Osteoblast (primary cell): ENCODE measurements around the gene SLC35F1. TPM values are rescaled to one million over a fixed set of nuclear protein-coding genes. Genes with fewer than 3 reads are reported as not detected.

ENCODE experiments used
- DNase-seq: peaks from one replicate; pipeline ENCODE4 v3.0.0; 2011; ENCODE audit warnings: low spot score, mixed read lengths; ENCODE audit not compliant: insufficient read length; ENCODE audit errors: missing footprints
- H2AFZ ChIP-seq: 2 replicates; pipeline ENCODE4 v1.6.0; 2011; ENCODE audit warnings: mild to moderate bottlenecking, low read length
- H3K27ac ChIP-seq: 2 replicates; pipeline ENCODE4 v1.5.1; 2011; ENCODE audit warnings: mild to moderate bottlenecking, low read depth, low read length, moderate library complexity
- H3K27me3 ChIP-seq: 2 replicates; pipeline ENCODE4 v1.6.0; 2012; ENCODE audit warnings: mild to moderate bottlenecking, control low read depth, inconsistent platforms, low read length, moderate library complexity; ENCODE audit not compliant: insufficient read depth
- H3K36me3 ChIP-seq: 2 replicates; pipeline ENCODE4 v1.5.1; 2011; ENCODE audit warnings: mild to moderate bottlenecking, low read length, control low read depth, moderate library complexity; ENCODE audit not compliant: insufficient read depth
- H3K4me1 ChIP-seq: 2 replicates; pipeline ENCODE4 v1.5.1; 2011; ENCODE audit warnings: mild to moderate bottlenecking, low read length, control low read depth, moderate library complexity; ENCODE audit not compliant: insufficient read depth
- H3K4me2 ChIP-seq: 2 replicates; pipeline ENCODE4 v1.6.0; 2011; ENCODE audit warnings: mild to moderate bottlenecking, low read length; ENCODE audit not compliant: insufficient read depth
- H3K4me3 ChIP-seq: fragments of 200-600 bp; sonication (generic); 3 replicates; pipeline ENCODE4 v1.5.1; 2012; ENCODE audit warnings: mild to moderate bottlenecking, low read length, inconsistent platforms; ENCODE audit not compliant: insufficient read depth
- H3K79me2 ChIP-seq: 2 replicates; pipeline ENCODE4 v1.6.0; 2012; ENCODE audit warnings: mild to moderate bottlenecking, low read length, control low read depth, inconsistent platforms; ENCODE audit not compliant: insufficient read depth
- H3K9me3 ChIP-seq: 2 replicates; pipeline ENCODE4 v1.5.1; 2011; ENCODE audit warnings: low read depth, low read length, control low read depth
- H4K20me1 ChIP-seq: 2 replicates; pipeline ENCODE4 v1.6.0; 2012; ENCODE audit warnings: mild to moderate bottlenecking, low read length, control low read depth; ENCODE audit not compliant: insufficient read depth
- total RNA-seq: library from RNA; depleted of rRNA; stranded (reverse); fragments of >200 nt; gene quantifications from 2 replicates; pipeline ENCODE4 v1.2.3, GENCODE V29; 2012
- TF ChIP-seq, protein P1 (sequence below): IDR thresholded peaks from 2 replicates; pipeline ENCODE4 v1.5.1; 2011; ENCODE audit warnings: mild to moderate bottlenecking, low read depth, low read length, moderate library complexity; ENCODE audit errors: extremely low read depth

SLC35F1 gene
- total RNA-seq, 1 donor, result under 0.01 TPM

DNA sequence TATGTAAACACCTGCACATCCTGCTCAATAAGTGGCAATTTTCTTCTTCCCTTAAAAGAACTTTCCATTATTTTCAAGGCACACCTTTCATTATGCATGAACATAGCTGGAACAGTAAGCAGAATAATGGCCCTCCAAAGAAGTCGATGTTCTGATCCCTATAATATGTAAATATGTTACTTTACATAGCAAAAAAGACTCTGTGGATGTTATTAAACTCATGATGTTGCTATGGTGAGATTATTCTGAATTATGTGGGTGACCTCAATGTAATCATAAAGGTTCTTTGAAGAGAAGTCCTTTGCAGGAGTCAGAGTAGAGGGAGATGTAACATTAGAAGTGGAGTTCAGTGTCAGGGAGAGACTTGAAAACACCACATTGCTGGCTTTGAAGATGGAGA, 341.1 kb downstream of the SLC35F1 start:
- Histone ChIP-seq H3K4me2 (no peak overlapping the region), H3K27ac (no peak overlapping the region), H3K79me2 (no peaks in the 10 kb centered on the region), H4K20me1 (no peaks in the 10 kb centered on the region), H3K4me3 (no peak overlapping the region), H3K27me3 (no peaks in the 10 kb centered on the region), H3K9me3 (no peaks in the 10 kb centered on the region), H2AFZ (no peak overlapping the region), H3K36me3 (no peaks in the 10 kb centered on the region), H3K4me1 (no peaks in the 10 kb centered on the region)
- TF ChIP-seq, protein P1, sequence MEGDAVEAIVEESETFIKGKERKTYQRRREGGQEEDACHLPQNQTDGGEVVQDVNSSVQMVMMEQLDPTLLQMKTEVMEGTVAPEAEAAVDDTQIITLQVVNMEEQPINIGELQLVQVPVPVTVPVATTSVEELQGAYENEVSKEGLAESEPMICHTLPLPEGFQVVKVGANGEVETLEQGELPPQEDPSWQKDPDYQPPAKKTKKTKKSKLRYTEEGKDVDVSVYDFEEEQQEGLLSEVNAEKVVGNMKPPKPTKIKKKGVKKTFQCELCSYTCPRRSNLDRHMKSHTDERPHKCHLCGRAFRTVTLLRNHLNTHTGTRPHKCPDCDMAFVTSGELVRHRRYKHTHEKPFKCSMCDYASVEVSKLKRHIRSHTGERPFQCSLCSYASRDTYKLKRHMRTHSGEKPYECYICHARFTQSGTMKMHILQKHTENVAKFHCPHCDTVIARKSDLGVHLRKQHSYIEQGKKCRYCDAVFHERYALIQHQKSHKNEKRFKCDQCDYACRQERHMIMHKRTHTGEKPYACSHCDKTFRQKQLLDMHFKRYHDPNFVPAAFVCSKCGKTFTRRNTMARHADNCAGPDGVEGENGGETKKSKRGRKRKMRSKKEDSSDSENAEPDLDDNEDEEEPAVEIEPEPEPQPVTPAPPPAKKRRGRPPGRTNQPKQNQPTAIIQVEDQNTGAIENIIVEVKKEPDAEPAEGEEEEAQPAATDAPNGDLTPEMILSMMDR, result no peak
- no peak for DNase-seq

GRCh38 chr6:118249680-118250079, 342.6 kb downstream of the SLC35F1 start:
- H3K27me3 ChIP-seq, result no peaks in the 10 kb centered on the region
- H3K4me2 ChIP-seq, result no peak overlapping the region
- H3K36me3 ChIP-seq, result no peaks in the 10 kb centered on the region
- no peaks in the 10 kb centered on the region for H3K79me2 ChIP-seq
- no peaks in the 10 kb centered on the region for H3K9me3 ChIP-seq
- H3K4me3 ChIP-seq, result no peak overlapping the region
- H4K20me1 ChIP-seq, result no peaks in the 10 kb centered on the region
- DNase-seq, result no peak
- TF ChIP-seq, protein P1, result no peak
- H3K27ac ChIP-seq, result no peak overlapping the region
- H3K4me1 ChIP-seq, result no peaks in the 10 kb centered on the region
- H2AFZ ChIP-seq, result no peak overlapping the region

DNA sequence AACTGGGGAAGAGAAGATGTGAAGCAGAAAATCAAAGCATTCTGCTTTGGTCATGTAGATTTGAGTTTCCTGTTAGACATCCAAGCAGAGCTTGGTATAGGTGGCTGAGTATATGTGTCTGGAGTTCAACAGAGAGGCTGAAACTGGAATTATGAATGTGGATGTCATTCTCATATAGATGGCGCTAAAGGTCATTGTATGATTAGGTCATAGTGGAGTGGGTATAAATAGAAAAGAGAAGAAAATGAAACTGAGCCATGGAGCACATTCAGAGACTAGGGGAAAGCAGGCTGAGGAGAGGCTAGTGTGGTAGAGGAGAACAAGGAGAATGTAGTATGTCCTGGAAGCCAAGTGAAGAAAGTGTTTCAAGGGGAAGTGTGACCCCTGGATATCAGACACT, 345.4 kb downstream of the SLC35F1 start:
- no peaks in the 10 kb centered on the region for H3K36me3 ChIP-seq
- no peak overlapping the region for H3K4me3 ChIP-seq
- no peaks in the 10 kb centered on the region for H3K79me2 ChIP-seq
- no peaks in the 10 kb centered on the region for H4K20me1 ChIP-seq
- no peaks in the 10 kb centered on the region for H3K9me3 ChIP-seq
- H3K4me1 ChIP-seq, result no peaks in the 10 kb centered on the region
- H2AFZ ChIP-seq, result no peak overlapping the region
- no peak overlapping the region for H3K27ac ChIP-seq
- H3K27me3 ChIP-seq, result peaks cover 5% of the 10 kb centered on the region
- no peak for DNase-seq
- TF ChIP-seq, protein P1, result no peak
- no peak overlapping the region for H3K4me2 ChIP-seq

DNA sequence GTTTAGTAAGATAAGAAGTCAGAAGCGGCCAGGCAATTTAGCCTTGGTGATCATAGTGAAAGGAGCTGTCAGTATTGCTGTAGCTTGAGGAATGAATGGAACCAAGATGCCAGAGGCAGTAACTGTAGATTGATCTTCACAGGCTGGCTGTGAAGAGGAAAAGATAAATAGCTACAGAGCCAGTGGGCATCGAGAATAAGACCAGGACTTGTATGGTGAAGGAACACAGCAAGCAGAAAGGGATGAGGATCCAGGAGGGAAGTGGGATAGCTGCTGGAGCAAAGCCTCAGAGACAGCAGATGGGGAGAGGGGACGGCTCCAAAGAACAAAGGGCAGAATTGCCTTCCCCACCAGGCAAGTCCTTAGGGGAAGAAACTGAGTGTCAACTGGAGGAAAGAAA, 346.7 kb downstream of the SLC35F1 start:
- TF ChIP-seq, protein P1, result no peak
- no peak for DNase-seq
- Histone ChIP-seq H3K4me2 (no peak overlapping the region), H3K9me3 (no peaks in the 10 kb centered on the region), H3K4me3 (no peak overlapping the region), H3K27ac (no peak overlapping the region), H3K4me1 (no peaks in the 10 kb centered on the region), H3K36me3 (no peaks in the 10 kb centered on the region), H2AFZ (no peak overlapping the region), H3K27me3 (peaks cover 5% of the 10 kb centered on the region), H3K79me2 (no peaks in the 10 kb centered on the region), H4K20me1 (no peaks in the 10 kb centered on the region)
